GM19043 (cell line): ENCODE data around the gene RASL10B.

Experiments used
- ATAC-seq: cut with Tn5 transposase; IDR thresholded peaks from one replicate; pipeline ENCODE4 v1.9.1; 2021; ENCODE audit warnings: low read depth; ENCODE audit not compliant: unreplicated experiment

RASL10B gene

GRCh38 chr17:35791681-35792350, 60.4 kb downstream of the RASL10B start:
- ATAC-seq: no peak
